Gastrocnemius medialis (tissue), 4 donors: ENCODE measurements around the gene KCNB1.

Source experiments
- CTCF ChIP-seq, 5 experiments: fragments of 450-650 bp in 3 of 5; fragments of 200-600 bp in 2 of 5; sonication (generic) in 2 of 5; IDR thresholded peaks in 4 of 5; conservative IDR thresholded peaks in 1 of 5; 1 replicate in 4 of 5; 2 replicates in 1 of 5; pipeline ENCODE4 v1.5.1; 2016 to 2019; ENCODE audit warnings: antibody characterized with exemption in 5 of 5, mild to moderate bottlenecking in 3 of 5, moderate library complexity in 3 of 5
- POLR2A ChIP-seq, 2 donors: fragments of 450-650 bp; IDR thresholded peaks; one replicate each; pipeline ENCODE4 v1.6.1; 2017; ENCODE audit warnings: antibody characterized with exemption in 2 of 2, mild to moderate bottlenecking in 2 of 2, moderate library complexity in 2 of 2

GRCh38 chr20:49395659-49396058, 86.8 kb downstream of the KCNB1 start:
- TF ChIP-seq POLR2A (IDR thresholded peaks at IDR 0.05) (no peak), CTCF (IDR thresholded peaks at IDR 0.05 in 4 of 5, conservative IDR thresholded peaks at IDR 0.05 in 1 of 5) (no peak)
